Spleen (tissue), 7 donors: ENCODE measurements around the gene DISC1.

ENCODE experiments used
- POLR2A ChIP-seq, 3 donors: fragments of 450-650 bp; IDR thresholded peaks; one replicate each; pipeline ENCODE4 v1.5.1; 2017; ENCODE audit warnings: antibody characterized with exemption in 3 of 3, mild to moderate bottlenecking in 1 of 3
- TF ChIP-seq, protein P1 (sequence below), 11 experiments: fragments of 200-600 bp in 7 of 11; fragments of 450-650 bp in 4 of 11; sonication (generic) in 4 of 11; IDR thresholded peaks in 8 of 11; conservative IDR thresholded peaks in 3 of 11; 1 replicate in 7 of 11; 2 replicates in 4 of 11; pipeline versions ENCODE4 v1.4.0 to v1.8.0; 2016 to 2021; ENCODE audit warnings: antibody characterized with exemption in 11 of 11, inconsistent platforms in 4 of 11, mild to moderate bottlenecking in 1 of 11
- donor health status: DM: no; HTN: no; CAD: no; lungs with moderate emphysema.
- donor health status: DM: no; HTN: no; CAD: no.
- donor health status: DM: no; HTN: no; CAD: no.

DNA sequence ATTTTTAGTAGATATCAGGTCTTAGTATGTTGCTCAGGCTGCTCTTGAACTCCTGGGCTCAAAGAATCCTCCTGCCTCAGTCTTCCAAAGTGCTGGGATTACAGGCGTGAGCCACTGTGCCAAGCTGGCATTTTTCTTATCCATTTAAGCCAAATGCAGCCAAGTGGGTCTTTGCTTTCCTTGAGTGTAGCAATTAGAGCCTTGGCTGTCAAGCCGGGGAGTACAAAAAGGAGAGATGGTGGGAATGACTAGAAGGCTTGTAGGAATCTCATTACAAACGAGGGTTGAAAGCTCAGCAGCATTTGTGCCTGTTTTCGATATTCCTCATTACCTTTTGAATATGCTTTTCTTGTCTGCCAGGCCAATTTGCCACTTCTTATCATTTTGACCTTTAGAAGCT, 140.9 kb downstream of the DISC1 start:
- TF ChIP-seq, protein P1, sequence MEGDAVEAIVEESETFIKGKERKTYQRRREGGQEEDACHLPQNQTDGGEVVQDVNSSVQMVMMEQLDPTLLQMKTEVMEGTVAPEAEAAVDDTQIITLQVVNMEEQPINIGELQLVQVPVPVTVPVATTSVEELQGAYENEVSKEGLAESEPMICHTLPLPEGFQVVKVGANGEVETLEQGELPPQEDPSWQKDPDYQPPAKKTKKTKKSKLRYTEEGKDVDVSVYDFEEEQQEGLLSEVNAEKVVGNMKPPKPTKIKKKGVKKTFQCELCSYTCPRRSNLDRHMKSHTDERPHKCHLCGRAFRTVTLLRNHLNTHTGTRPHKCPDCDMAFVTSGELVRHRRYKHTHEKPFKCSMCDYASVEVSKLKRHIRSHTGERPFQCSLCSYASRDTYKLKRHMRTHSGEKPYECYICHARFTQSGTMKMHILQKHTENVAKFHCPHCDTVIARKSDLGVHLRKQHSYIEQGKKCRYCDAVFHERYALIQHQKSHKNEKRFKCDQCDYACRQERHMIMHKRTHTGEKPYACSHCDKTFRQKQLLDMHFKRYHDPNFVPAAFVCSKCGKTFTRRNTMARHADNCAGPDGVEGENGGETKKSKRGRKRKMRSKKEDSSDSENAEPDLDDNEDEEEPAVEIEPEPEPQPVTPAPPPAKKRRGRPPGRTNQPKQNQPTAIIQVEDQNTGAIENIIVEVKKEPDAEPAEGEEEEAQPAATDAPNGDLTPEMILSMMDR (IDR thresholded peaks at IDR 0.05 in 8 of 11, conservative IDR thresholded peaks at IDR 0.05 in 3 of 11) = no peak
- TF ChIP-seq POLR2A (IDR thresholded peaks at IDR 0.05) = no peak
